T-helper 2 cell treated with Interferon-gamma antibody and Interleukin-4, amounts not matched to agents 5 μg/mL and 100 μg/mL, for 36 hours (primary cell): ENCODE data around the gene LRRC74B.
"Not testable (repeated sequence)": the region's sequence is repeated elsewhere in the genome, so short reads cannot be mapped to it uniquely, and the experiment has no call there.

Experiments
- DNase-seq: peaks from one replicate; pipeline ENCODE4 v3.0.0; 2021; ENCODE audit warnings: low spot score
- H3K27ac Mint-ChIP-seq: one replicate; pipeline ENCODE4 v1.8.0; 2021; ENCODE audit warnings: mild to moderate bottlenecking, mixed read lengths
- H3K27me3 Mint-ChIP-seq: one replicate; pipeline ENCODE4 v1.8.0; 2021; ENCODE audit warnings: low read depth, mixed read lengths
- H3K36me3 Mint-ChIP-seq: one replicate; pipeline ENCODE4 v1.8.0; 2021; ENCODE audit warnings: low read depth, mixed read lengths
- H3K4me1 Mint-ChIP-seq: one replicate; pipeline ENCODE4 v1.8.0; 2021; ENCODE audit warnings: low read depth, mixed read lengths
- H3K4me3 Mint-ChIP-seq: one replicate; pipeline ENCODE4 v1.8.0; 2022; ENCODE audit warnings: mild to moderate bottlenecking, moderate library complexity, mixed read lengths
- H3K9me3 Mint-ChIP-seq: one replicate; pipeline ENCODE4 v1.8.0; 2021; ENCODE audit warnings: mixed read lengths

LRRC74B gene

GRCh38 chr22:21080435-21081137 lies 34.8 kb downstream of the LRRC74B start:
- DNase-seq = no peak
- no peaks in the 10 kb centered on the region for H3K9me3 Mint-ChIP-seq
- H3K27me3 Mint-ChIP-seq = no peaks in the 10 kb centered on the region
- no peak overlapping the region for H3K27ac Mint-ChIP-seq
- no peaks in the 10 kb centered on the region for H3K4me1 Mint-ChIP-seq
- H3K36me3 Mint-ChIP-seq = no peaks in the 10 kb centered on the region
- H3K4me3 Mint-ChIP-seq = no peak overlapping the region

GRCh38 chr22:21082248-21082647 lies 36.5 kb downstream of the LRRC74B start:
- Mint-ChIP-seq H3K36me3 (no peaks in the 10 kb centered on the region), H3K4me3 (no peak overlapping the region), H3K27me3 (no peaks in the 10 kb centered on the region), H3K9me3 (no peaks in the 10 kb centered on the region), H3K27ac (no peak overlapping the region), H3K4me1 (no peaks in the 10 kb centered on the region)
- DNase-seq = no peak

- H3K27ac Mint-ChIP-seq = no peak overlapping the region
- no peaks in the 10 kb centered on the region for H3K9me3 Mint-ChIP-seq
- H3K4me1 Mint-ChIP-seq = no peaks in the 10 kb centered on the region
- no peak overlapping the region for H3K4me3 Mint-ChIP-seq
- H3K36me3 Mint-ChIP-seq = no peaks in the 10 kb centered on the region
- DNase-seq = no peak
- H3K27me3 Mint-ChIP-seq = peaks cover 4% of the 10 kb centered on the region
These were observed 41.4 kb downstream of the LRRC74B start for GRCh38 chr22:21087119-21087518.

GRCh38 chr22:21087926-21088325 lies 42.2 kb downstream of the LRRC74B start:
- not testable (repeated sequence) for H3K4me3 Mint-ChIP-seq, H3K9me3 Mint-ChIP-seq, H3K36me3 Mint-ChIP-seq, DNase-seq, H3K4me1 Mint-ChIP-seq, H3K27me3 Mint-ChIP-seq, H3K27ac Mint-ChIP-seq

GRCh38 chr22:21091220-21091619 lies 45.5 kb downstream of the LRRC74B start:
- H3K4me1 Mint-ChIP-seq, H3K9me3 Mint-ChIP-seq, H3K36me3 Mint-ChIP-seq, H3K4me3 Mint-ChIP-seq, H3K27ac Mint-ChIP-seq, DNase-seq: not testable (repeated sequence)
- peaks cover 11% of the 10 kb centered on the region for H3K27me3 Mint-ChIP-seq

- no peaks in the 10 kb centered on the region for H3K9me3 Mint-ChIP-seq
- DNase-seq = no peak
- no peak overlapping the region for H3K4me3 Mint-ChIP-seq
- H3K4me1 Mint-ChIP-seq = no peaks in the 10 kb centered on the region
- H3K27ac Mint-ChIP-seq = no peak overlapping the region
- no peaks in the 10 kb centered on the region for H3K36me3 Mint-ChIP-seq
- H3K27me3 Mint-ChIP-seq = peaks cover 11% of the 10 kb centered on the region
These were observed 47.2 kb downstream of the LRRC74B start for GRCh38 chr22:21092797-21093554.

GRCh38 chr22:21093555-21094137 lies 47.9 kb downstream of the LRRC74B start:
- H3K27me3 Mint-ChIP-seq = peaks cover 11% of the 10 kb centered on the region
- not testable (repeated sequence) for H3K36me3 Mint-ChIP-seq, H3K4me1 Mint-ChIP-seq, H3K4me3 Mint-ChIP-seq, H3K9me3 Mint-ChIP-seq, DNase-seq, H3K27ac Mint-ChIP-seq

- H3K4me3 Mint-ChIP-seq = no peak overlapping the region
- no peak for DNase-seq
- H3K27ac Mint-ChIP-seq = no peak overlapping the region
- H3K4me1 Mint-ChIP-seq = no peaks in the 10 kb centered on the region
- H3K9me3 Mint-ChIP-seq = no peaks in the 10 kb centered on the region
- no peaks in the 10 kb centered on the region for H3K36me3 Mint-ChIP-seq
- H3K27me3 Mint-ChIP-seq = peaks cover 7% of the 10 kb centered on the region
These were observed 49.4 kb downstream of the LRRC74B start for GRCh38 chr22:21094911-21095772.

- Mint-ChIP-seq H3K36me3 (no peaks in the 10 kb centered on the region), H3K4me3 (no peak overlapping the region), H3K27me3 (peaks cover 7% of the 10 kb centered on the region), H3K9me3 (no peaks in the 10 kb centered on the region), H3K4me1 (no peaks in the 10 kb centered on the region), H3K27ac (no peak overlapping the region)
- DNase-seq = no peak
These were observed 50.0 kb downstream of the LRRC74B start for GRCh38 chr22:21095773-21096107.

- H3K27me3 Mint-ChIP-seq, H3K4me3 Mint-ChIP-seq, H3K9me3 Mint-ChIP-seq, H3K36me3 Mint-ChIP-seq, H3K27ac Mint-ChIP-seq, DNase-seq, H3K4me1 Mint-ChIP-seq: not testable (repeated sequence)
These were observed 51.1 kb downstream of the LRRC74B start for GRCh38 chr22:21096878-21097277.

- DNase-seq = no peak
- Mint-ChIP-seq H3K27ac (no peak overlapping the region), H3K27me3 (peaks cover 16% of the 10 kb centered on the region), H3K9me3 (no peaks in the 10 kb centered on the region), H3K4me1 (peaks cover 6% of the 10 kb centered on the region), H3K36me3 (no peaks in the 10 kb centered on the region), H3K4me3 (no peak overlapping the region)
These were observed 52.4 kb downstream of the LRRC74B start for GRCh38 chr22:21098099-21098671.

- H3K27ac Mint-ChIP-seq = no peak overlapping the region
- no peak for DNase-seq
- no peaks in the 10 kb centered on the region for H3K36me3 Mint-ChIP-seq
- H3K4me3 Mint-ChIP-seq = no peak overlapping the region
- no peaks in the 10 kb centered on the region for H3K9me3 Mint-ChIP-seq
- H3K27me3 Mint-ChIP-seq = peaks cover 24% of the 10 kb centered on the region
- H3K4me1 Mint-ChIP-seq = peaks cover 6% of the 10 kb centered on the region
These were observed 53.8 kb downstream of the LRRC74B start for GRCh38 chr22:21099578-21099977.

- Mint-ChIP-seq H3K27me3 (peaks cover 26% of the 10 kb centered on the region), H3K9me3 (no peaks in the 10 kb centered on the region), H3K27ac (no peak overlapping the region), H3K4me3 (no peak overlapping the region), H3K4me1 (peaks cover 6% of the 10 kb centered on the region), H3K36me3 (no peaks in the 10 kb centered on the region)
- no peak for DNase-seq
These were observed 54.6 kb downstream of the LRRC74B start for GRCh38 chr22:21100149-21101032.
